Suprapubic skin (tissue), 3 donors: ENCODE measurements around the gene MAP4K3.

ENCODE experiments used
- POLR2AphosphoS5 ChIP-seq, 3 donors: sonication (generic); formaldehyde crosslinking; IDR thresholded peaks; one replicate each; pipeline ENCODE4 v1.6.1; 2017; ENCODE audit warnings: antibody characterized with exemption in 3 of 3
- TF ChIP-seq, protein P1 (sequence below), 2 donors: fragments of 200-600 bp in 1 of 2; fragments of 450-650 bp in 1 of 2; sonication (generic) in 1 of 2; IDR thresholded peaks; one replicate each; pipeline ENCODE4 v1.5.1; 2016 to 2019; ENCODE audit warnings: antibody characterized with exemption in 2 of 2, mild to moderate bottlenecking in 1 of 2, moderate library complexity in 1 of 2

DNA sequence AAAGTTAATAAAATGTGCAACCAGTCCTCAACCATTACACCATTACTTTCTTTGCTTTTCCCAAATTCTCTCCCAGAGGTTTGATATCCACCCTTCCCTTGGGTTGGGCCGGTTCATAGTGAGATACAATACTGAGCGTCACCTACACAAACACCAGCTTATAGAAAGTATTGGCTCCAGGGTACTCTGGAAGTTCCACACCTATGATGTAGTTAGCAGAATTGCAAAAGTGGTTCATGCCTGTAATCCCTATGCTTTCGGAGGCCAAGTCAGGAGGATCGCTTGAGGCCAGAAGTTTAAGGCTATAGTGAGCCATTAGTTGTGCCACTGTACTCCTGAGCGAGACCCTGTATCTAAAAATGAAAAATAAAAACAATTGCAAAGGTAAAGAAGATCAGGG, 15.3 kb upstream of the MAP4K3 start:
- no peak for TF ChIP-seq POLR2AphosphoS5 (IDR thresholded peaks at IDR 0.05)
- TF ChIP-seq, protein P1, sequence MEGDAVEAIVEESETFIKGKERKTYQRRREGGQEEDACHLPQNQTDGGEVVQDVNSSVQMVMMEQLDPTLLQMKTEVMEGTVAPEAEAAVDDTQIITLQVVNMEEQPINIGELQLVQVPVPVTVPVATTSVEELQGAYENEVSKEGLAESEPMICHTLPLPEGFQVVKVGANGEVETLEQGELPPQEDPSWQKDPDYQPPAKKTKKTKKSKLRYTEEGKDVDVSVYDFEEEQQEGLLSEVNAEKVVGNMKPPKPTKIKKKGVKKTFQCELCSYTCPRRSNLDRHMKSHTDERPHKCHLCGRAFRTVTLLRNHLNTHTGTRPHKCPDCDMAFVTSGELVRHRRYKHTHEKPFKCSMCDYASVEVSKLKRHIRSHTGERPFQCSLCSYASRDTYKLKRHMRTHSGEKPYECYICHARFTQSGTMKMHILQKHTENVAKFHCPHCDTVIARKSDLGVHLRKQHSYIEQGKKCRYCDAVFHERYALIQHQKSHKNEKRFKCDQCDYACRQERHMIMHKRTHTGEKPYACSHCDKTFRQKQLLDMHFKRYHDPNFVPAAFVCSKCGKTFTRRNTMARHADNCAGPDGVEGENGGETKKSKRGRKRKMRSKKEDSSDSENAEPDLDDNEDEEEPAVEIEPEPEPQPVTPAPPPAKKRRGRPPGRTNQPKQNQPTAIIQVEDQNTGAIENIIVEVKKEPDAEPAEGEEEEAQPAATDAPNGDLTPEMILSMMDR (IDR thresholded peaks at IDR 0.05) = no peak
